Type B pancreatic cell (in vitro differentiated cells): ENCODE data around the gene ZCCHC17. TPM values are rescaled to one million over a fixed set of nuclear protein-coding genes. Genes with fewer than 3 reads are reported as not detected.

ENCODE experiments used
- DNase-seq: peaks from one replicate; pipeline ENCODE4 v3.0.0; 2021; ENCODE audit warnings: mixed read lengths; ENCODE audit not compliant: unreplicated experiment; ENCODE audit errors: extremely low spot score
- H3K27ac Mint-ChIP-seq: 2 replicates; pipeline ENCODE4 v1.8.0; 2021; ENCODE audit warnings: mild to moderate bottlenecking, mixed read lengths
- H3K27me3 Mint-ChIP-seq: 2 replicates; pipeline ENCODE4 v1.8.0; 2021; ENCODE audit warnings: mixed read lengths
- H3K36me3 Mint-ChIP-seq: 2 replicates; pipeline ENCODE4 v1.8.0; 2021; ENCODE audit warnings: mixed read lengths
- H3K4me1 Mint-ChIP-seq: one replicate; pipeline ENCODE4 v1.8.0; 2021; ENCODE audit warnings: mixed read lengths; ENCODE audit not compliant: unreplicated experiment
- H3K4me3 Mint-ChIP-seq: 2 replicates; pipeline ENCODE4 v1.8.0; 2021; ENCODE audit warnings: mild to moderate bottlenecking, mixed read lengths
- H3K9me3 Mint-ChIP-seq: 2 replicates; pipeline ENCODE4 v1.8.0; 2021; ENCODE audit warnings: mixed read lengths
- total RNA-seq: library from RNA; stranded (reverse); gene quantifications from 2 replicates; pipeline ENCODE4 v1.2.1, GENCODE V29; 2021; ENCODE audit warnings: low replicate concordance
- TF ChIP-seq, protein P1 (sequence below): fragments of 200-600 bp; sonication (generic); conservative IDR thresholded peaks from 2 replicates; pipeline ENCODE4 v1.5.0; 2021; ENCODE audit warnings: antibody characterized with exemption, mild to moderate bottlenecking

ZCCHC17 gene
- total RNA-seq, 1 donor from 2014 or later, result 35.0 TPM

DNA sequence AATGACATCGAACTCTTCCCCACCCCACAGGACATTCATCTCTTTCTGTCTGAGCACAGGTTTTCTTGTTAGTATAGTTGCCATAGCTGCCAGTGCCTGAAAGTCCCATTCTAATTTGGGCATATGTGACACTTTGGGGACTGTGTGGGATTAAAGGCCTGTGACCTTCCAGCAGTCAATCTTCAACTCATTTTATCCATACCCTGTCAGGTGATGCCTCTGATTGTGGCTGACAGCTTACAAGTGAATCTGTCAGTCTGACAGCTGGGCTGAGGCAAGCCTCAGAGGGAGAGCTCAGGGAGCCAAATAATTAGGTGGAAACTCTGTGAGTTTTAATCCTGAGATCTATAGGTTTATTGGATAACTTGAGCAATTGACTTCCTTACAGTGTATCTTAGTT lies 29.6 kb downstream of the ZCCHC17 start:
- Mint-ChIP-seq H3K4me1 (no peaks in the 10 kb centered on the region), H3K27me3 (no peaks in the 10 kb centered on the region), H3K27ac (peak overlapping the region; percentile 31), H3K4me3 (no peak overlapping the region), H3K9me3 (no peaks in the 10 kb centered on the region), H3K36me3 (peaks cover 3% of the 10 kb centered on the region)
- DNase-seq, result no peak
- TF ChIP-seq, protein P1, sequence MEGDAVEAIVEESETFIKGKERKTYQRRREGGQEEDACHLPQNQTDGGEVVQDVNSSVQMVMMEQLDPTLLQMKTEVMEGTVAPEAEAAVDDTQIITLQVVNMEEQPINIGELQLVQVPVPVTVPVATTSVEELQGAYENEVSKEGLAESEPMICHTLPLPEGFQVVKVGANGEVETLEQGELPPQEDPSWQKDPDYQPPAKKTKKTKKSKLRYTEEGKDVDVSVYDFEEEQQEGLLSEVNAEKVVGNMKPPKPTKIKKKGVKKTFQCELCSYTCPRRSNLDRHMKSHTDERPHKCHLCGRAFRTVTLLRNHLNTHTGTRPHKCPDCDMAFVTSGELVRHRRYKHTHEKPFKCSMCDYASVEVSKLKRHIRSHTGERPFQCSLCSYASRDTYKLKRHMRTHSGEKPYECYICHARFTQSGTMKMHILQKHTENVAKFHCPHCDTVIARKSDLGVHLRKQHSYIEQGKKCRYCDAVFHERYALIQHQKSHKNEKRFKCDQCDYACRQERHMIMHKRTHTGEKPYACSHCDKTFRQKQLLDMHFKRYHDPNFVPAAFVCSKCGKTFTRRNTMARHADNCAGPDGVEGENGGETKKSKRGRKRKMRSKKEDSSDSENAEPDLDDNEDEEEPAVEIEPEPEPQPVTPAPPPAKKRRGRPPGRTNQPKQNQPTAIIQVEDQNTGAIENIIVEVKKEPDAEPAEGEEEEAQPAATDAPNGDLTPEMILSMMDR, result no peak

DNA sequence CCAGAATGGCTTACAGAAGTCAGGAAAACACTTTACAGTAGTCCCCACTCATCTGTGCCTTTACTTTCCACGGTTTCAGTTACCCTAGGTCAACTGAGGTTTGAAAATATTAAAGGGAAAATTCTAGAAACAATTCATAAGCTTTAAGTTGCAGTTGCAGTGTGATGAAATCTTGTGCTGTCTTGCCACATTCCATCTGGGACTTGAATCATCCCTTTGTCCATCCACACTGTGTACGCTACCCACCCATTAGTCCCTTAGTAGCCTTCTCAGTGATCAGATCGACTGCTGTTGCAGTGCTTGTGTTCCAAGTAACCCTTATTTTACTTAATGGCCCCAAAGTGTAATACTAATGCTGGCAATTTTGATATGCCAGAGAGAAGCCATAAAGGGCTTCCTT lies 30.5 kb downstream of the ZCCHC17 start:
- H3K36me3 Mint-ChIP-seq, result peaks cover 9% of the 10 kb centered on the region

DNA sequence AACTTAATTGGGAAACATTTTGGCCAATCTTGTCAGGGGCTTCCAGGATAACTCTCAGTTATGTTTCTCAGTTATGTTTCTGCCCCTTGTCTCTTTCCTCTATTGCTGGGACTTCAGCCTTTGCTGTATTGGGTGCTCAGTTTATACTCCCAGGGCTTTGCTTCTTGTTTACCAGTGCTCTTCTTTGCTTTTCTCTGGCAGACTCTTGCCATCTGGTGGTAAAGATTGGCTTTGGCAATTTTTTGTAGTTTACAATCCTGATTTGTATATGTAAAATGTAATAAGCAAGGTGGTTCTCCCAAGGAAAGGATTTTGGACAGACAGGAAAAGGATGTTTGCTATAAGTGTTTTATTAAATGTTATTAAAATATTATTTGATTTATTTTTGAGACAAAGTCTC lies 38.2 kb downstream of the ZCCHC17 start:
- H3K4me1 Mint-ChIP-seq, result peaks cover 4% of the 10 kb centered on the region
- H3K36me3 Mint-ChIP-seq, result peaks cover 12% of the 10 kb centered on the region
- H3K4me3 Mint-ChIP-seq, result no peak overlapping the region
- H3K27ac Mint-ChIP-seq, result no peak overlapping the region
- no peak for DNase-seq
- H3K9me3 Mint-ChIP-seq, result no peaks in the 10 kb centered on the region
- H3K27me3 Mint-ChIP-seq, result no peaks in the 10 kb centered on the region
- TF ChIP-seq, protein P1, result peak; percentile 74

More for the DNA sequence above, 30.5 kb downstream of the ZCCHC17 start:
- H3K4me1 Mint-ChIP-seq, result no peaks in the 10 kb centered on the region
- DNase-seq, result no peak
- H3K27ac Mint-ChIP-seq, result no peak overlapping the region
- H3K9me3 Mint-ChIP-seq, result no peaks in the 10 kb centered on the region
- H3K4me3 Mint-ChIP-seq, result no peak overlapping the region
- TF ChIP-seq, protein P1, result no peak
- H3K27me3 Mint-ChIP-seq, result no peaks in the 10 kb centered on the region

DNA sequence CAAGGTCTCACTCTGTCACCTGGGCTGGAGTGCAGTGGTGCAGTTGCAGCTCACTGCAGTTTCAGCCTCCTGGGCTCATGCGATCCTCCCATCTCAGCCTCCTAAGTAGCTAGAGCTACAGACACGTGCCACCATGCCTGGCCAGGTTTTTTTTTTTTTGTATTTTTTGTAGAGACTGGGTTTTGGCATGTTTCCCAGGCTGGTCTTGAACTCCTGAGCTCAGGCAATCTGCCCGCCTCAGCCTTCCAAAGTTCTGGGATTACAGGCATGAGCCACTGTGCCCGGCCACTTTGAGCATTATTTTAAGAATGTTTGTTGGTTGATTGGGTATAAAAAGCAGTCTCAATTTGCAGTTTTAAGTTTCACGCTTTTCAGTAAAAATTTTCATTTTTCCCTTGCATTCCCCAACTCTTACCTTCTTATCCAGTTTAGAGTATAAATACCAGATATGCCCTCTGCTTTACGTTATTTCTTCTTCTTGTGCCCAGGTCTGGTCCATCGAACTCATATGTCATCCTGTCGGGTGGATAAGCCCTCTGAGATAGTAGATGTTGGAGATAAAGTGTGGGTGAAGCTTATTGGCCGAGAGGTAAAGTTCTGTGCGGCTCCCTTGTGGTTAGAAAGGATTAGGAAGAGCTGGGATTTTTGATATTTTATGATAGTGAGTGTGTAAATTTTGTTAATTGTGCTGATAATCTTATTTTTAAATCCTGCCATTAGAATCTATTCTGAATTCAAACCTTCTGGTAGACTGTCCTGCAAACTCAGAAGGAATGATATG lies 40.0 kb downstream of the ZCCHC17 start:
- no peak for DNase-seq
- Mint-ChIP-seq H3K9me3 (no peaks in the 10 kb centered on the region), H3K4me3 (no peak overlapping the region), H3K36me3 (peaks cover 6% of the 10 kb centered on the region), H3K27ac (no peak overlapping the region), H3K4me1 (peaks cover 4% of the 10 kb centered on the region), H3K27me3 (no peaks in the 10 kb centered on the region)
- TF ChIP-seq, protein P1, result no peak

DNA sequence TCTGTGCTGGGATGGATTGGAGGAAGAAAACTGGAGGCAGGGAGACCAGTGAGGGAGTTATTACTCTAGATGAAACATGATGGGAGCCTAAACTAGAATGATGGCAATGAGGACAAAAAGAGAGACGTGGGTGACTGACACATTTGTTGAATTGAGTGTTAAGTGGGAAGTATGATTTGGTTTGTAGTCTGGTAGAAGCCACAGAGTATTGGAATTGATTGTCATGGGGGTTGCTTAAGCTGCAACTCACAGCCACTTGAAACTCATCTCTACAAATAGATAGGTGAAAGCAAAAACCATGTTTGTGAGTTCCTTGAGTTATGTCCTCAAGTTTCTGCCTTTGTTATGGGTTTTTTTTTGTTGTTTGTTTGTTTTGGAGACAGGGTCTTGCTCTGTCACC lies 47.7 kb downstream of the ZCCHC17 start:
- H3K27me3 Mint-ChIP-seq, result no peaks in the 10 kb centered on the region
- H3K9me3 Mint-ChIP-seq, result no peaks in the 10 kb centered on the region
- TF ChIP-seq, protein P1, result no peak
- H3K27ac Mint-ChIP-seq, result no peak overlapping the region
- no peak for DNase-seq
- H3K4me3 Mint-ChIP-seq, result no peak overlapping the region
- no peaks in the 10 kb centered on the region for H3K4me1 Mint-ChIP-seq
- H3K36me3 Mint-ChIP-seq, result peaks cover 14% of the 10 kb centered on the region
